Measurements from ENCODE around the gene FRMD8.

DNA sequence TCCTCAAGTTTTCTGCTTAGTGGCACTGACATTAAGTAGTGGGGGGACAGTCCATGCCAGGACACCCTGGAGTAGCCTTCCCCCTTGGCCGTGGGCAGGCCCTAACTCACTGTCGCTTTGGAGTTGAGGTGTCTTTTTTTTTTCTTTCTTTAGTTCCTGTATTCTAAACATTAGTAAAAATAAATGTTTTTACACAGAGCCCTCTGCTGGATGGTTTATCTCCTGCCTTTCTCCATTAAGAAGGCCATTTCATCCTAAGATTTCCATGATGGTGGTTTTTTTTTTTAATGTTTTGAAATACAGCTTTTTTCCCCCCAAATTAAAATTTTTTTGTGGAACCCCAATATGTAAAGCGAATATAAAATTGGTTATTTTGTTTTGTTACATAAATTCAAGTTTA lies 33.7 kb upstream of the FRMD8 start:
- no peak for TF ChIP-seq POLR2A (IDR thresholded peaks at IDR 0.05)
- TF ChIP-seq, protein P1, sequence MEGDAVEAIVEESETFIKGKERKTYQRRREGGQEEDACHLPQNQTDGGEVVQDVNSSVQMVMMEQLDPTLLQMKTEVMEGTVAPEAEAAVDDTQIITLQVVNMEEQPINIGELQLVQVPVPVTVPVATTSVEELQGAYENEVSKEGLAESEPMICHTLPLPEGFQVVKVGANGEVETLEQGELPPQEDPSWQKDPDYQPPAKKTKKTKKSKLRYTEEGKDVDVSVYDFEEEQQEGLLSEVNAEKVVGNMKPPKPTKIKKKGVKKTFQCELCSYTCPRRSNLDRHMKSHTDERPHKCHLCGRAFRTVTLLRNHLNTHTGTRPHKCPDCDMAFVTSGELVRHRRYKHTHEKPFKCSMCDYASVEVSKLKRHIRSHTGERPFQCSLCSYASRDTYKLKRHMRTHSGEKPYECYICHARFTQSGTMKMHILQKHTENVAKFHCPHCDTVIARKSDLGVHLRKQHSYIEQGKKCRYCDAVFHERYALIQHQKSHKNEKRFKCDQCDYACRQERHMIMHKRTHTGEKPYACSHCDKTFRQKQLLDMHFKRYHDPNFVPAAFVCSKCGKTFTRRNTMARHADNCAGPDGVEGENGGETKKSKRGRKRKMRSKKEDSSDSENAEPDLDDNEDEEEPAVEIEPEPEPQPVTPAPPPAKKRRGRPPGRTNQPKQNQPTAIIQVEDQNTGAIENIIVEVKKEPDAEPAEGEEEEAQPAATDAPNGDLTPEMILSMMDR (IDR thresholded peaks at IDR 0.05), result no peak
- no peak for TF ChIP-seq EP300 (IDR thresholded peaks at IDR 0.05)
